NOMO-1 (cell line): ENCODE results near the gene TNIP2.
A peak's percentile ranks its signal among the peaks of the same experiment; 100 is the strongest.
"Not testable (repeated sequence)": the region's sequence is repeated elsewhere in the genome, so short reads cannot be mapped to it uniquely, and the experiment has no call there.

ENCODE experiments used
- DNase-seq, 2 experiments: peaks; one replicate each; lab custom pipeline; 2025; ENCODE audit not compliant: unreplicated experiment in 2 of 2; lab: John Stamatoyannopoulos, UW

TNIP2 gene

GRCh38 chr4:2780643-2781042 lies 24.5 kb upstream of the TNIP2 start:
- not testable (repeated sequence) for DNase-seq

- peak; percentile 30 to 43 for DNase-seq
Measured at GRCh38 chr4:2771264-2771663, 15.1 kb upstream of the TNIP2 start.

GRCh38 chr4:2768921-2769336 lies 12.8 kb upstream of the TNIP2 start:
- no peak for DNase-seq

- DNase-seq, result no peak
Measured at GRCh38 chr4:2768124-2768523, 12.0 kb upstream of the TNIP2 start.

- no peak for DNase-seq
Measured at GRCh38 chr4:2767705-2768074, 11.6 kb upstream of the TNIP2 start.

GRCh38 chr4:2767046-2767704 lies 11.0 kb upstream of the TNIP2 start:
- DNase-seq, result no peak

GRCh38 chr4:2765832-2766526 lies 9.8 kb upstream of the TNIP2 start:
- no peak for DNase-seq

- DNase-seq, result no peak
Measured at GRCh38 chr4:2763511-2763967, 7.4 kb upstream of the TNIP2 start.

- not testable (repeated sequence) for DNase-seq
Measured at GRCh38 chr4:2762486-2763370, 6.6 kb upstream of the TNIP2 start.

GRCh38 chr4:2762048-2762447 lies 5.9 kb upstream of the TNIP2 start:
- no peak for DNase-seq

GRCh38 chr4:2761035-2761923 lies 5.1 kb upstream of the TNIP2 start:
- no peak for DNase-seq

- no peak for DNase-seq
Measured at GRCh38 chr4:2757426-2757825, 1.3 kb upstream of the TNIP2 start.

- no peak for DNase-seq
Measured at GRCh38 chr4:2756691-2757350, 685 bp upstream of the TNIP2 start.

- no peak for DNase-seq
Measured at GRCh38 chr4:2754848-2755819, 1.0 kb downstream of the TNIP2 start.

- no peak for DNase-seq
Measured at GRCh38 chr4:2753436-2753835, 2.7 kb downstream of the TNIP2 start.

- DNase-seq, result no peak
Measured at GRCh38 chr4:2750719-2751605, 5.2 kb downstream of the TNIP2 start.

- no peak for DNase-seq
Measured at GRCh38 chr4:2746891-2747695, 9.0 kb downstream of the TNIP2 start.
